CD4-positive, alpha-beta memory T cell (primary cell): Measurements from ENCODE around the gene LASP1. TPM values are rescaled to one million over a fixed set of nuclear protein-coding genes. Genes with fewer than 3 reads are reported as not detected.

ENCODE experiments used
- CTCF ChIA-PET: fragments of 350-600 bp; sonication (Branson Sonifier 250); formaldehyde crosslinking; loops from one replicate; lab custom pipeline; 2021; ENCODE audit warnings: inconsistent platforms; ENCODE audit not compliant: partially characterized antibody; lab: Charles Lee
- POLR2A ChIA-PET: fragments of 350-600 bp; sonication (Branson Sonifier 250); formaldehyde crosslinking; loops from one replicate; lab custom pipeline; 2021; ENCODE audit not compliant: partially characterized antibody; lab: Charles Lee
- DNase-seq, 5 donors: peaks; one replicate each; pipeline versions ENCODE4 v3.0.0 to v3.0.0-alpha.2; 2020 to 2022; ENCODE audit warnings: mixed read lengths in 1 of 5
- H3K27ac ChIP-seq: one replicate; pipeline ENCODE4 v1.7.0; 2013; ENCODE audit warnings: low read depth, low read length
- H3K27me3 ChIP-seq: 2 replicates; pipeline ENCODE4 v1.7.0; 2013; ENCODE audit warnings: mild to moderate bottlenecking, low read length, moderate library complexity; ENCODE audit not compliant: insufficient read depth
- H3K36me3 ChIP-seq: 2 replicates; pipeline ENCODE4 v1.7.0; 2013; ENCODE audit warnings: mild to moderate bottlenecking, low read length, moderate library complexity; ENCODE audit not compliant: insufficient read depth
- H3K4me1 ChIP-seq: 2 replicates; pipeline ENCODE4 v1.7.0; 2013; ENCODE audit warnings: mild to moderate bottlenecking, low read length, moderate library complexity; ENCODE audit not compliant: insufficient read depth
- H3K4me3 ChIP-seq, 2 donors: one replicate each; pipeline ENCODE4 v1.7.0; 2013; ENCODE audit warnings: low read length in 2 of 2, mild to moderate bottlenecking in 1 of 2
- H3K9me3 ChIP-seq, 2 donors: one replicate each; pipeline ENCODE4 v1.7.0; 2013; ENCODE audit warnings: low read length in 2 of 2, control low read depth in 1 of 2; ENCODE audit not compliant: control insufficient read depth in 1 of 2
- H3K27ac Mint-ChIP-seq, 7 donors: one replicate each; pipeline ENCODE4 v1.8.0; 2020 to 2021; ENCODE audit warnings: mixed read lengths in 7 of 7, mild to moderate bottlenecking in 6 of 7, inconsistent platforms in 3 of 7, moderate library complexity in 3 of 7
- H3K27me3 Mint-ChIP-seq, 2 donors: one replicate each; pipeline ENCODE4 v1.8.0; 2020 to 2021; ENCODE audit warnings: mixed read lengths in 2 of 2
- H3K36me3 Mint-ChIP-seq, 2 donors: one replicate each; pipeline ENCODE4 v1.8.0; 2020 to 2021; ENCODE audit warnings: mixed read lengths in 2 of 2, inconsistent platforms in 1 of 2, mild to moderate bottlenecking in 1 of 2
- H3K4me1 Mint-ChIP-seq, 4 donors: one replicate each; pipeline ENCODE4 v1.8.0; 2020 to 2021; ENCODE audit warnings: mixed read lengths in 4 of 4, mild to moderate bottlenecking in 1 of 4
- H3K4me3 Mint-ChIP-seq, 8 donors: one replicate each; pipeline ENCODE4 v1.8.0; 2020 to 2021; ENCODE audit warnings: mixed read lengths in 8 of 8, mild to moderate bottlenecking in 7 of 8, moderate library complexity in 6 of 8, inconsistent platforms in 3 of 8
- H3K9me3 Mint-ChIP-seq, 8 donors: one replicate each; pipeline ENCODE4 v1.8.0; 2020 to 2021; ENCODE audit warnings: mixed read lengths in 8 of 8, mild to moderate bottlenecking in 5 of 8, inconsistent platforms in 3 of 8, moderate library complexity in 1 of 8
- intact Hi-C: fragments of 100-400 bp; cut with micrococcal nuclease; formaldehyde crosslinking; loops from one replicate; pipeline ENCODE4 v1.15.1; 2023
- polyA plus RNA-seq, 2 donors: library from polyadenylated mRNA; unstranded; fragments of 300-500 nt; fragmentation: Illumina TruSeq; gene quantifications; one replicate each; pipeline ENCODE4 v1.2.3, GENCODE V29; 2021
- total RNA-seq, 2 experiments: library from RNA; stranded (reverse); gene quantifications; one replicate each; pipeline ENCODE4 v1.2.3, GENCODE V29; 2021

LASP1 gene
- total and polyA plus RNA-seq, 4 experiments from 2014 or later: 32.1 to 122 (median 92.9) TPM

GRCh38 chr17:38904892-38905291 is 35.0 kb downstream of the LASP1 start:
- ChIA-PET CTCF (no interaction called here), POLR2A (interaction anchor here (1.1 to 1.4 kb wide), 2 partner anchors 17 to 34 kb away, joined by 3 read pairs; no protein-coding TSS in a partner anchor)
- Histone ChIP-seq H3K4me1 (peaks cover 50% of the 10 kb centered on the region), H3K36me3 (peaks cover 33% of the 10 kb centered on the region), H3K27me3 (no peaks in the 10 kb centered on the region), H3K4me3 (no peak overlapping the region), H3K27ac (no peak overlapping the region), H3K9me3 (no peaks in the 10 kb centered on the region)
- H3K9me3 Mint-ChIP-seq: no peaks in the 10 kb centered on the region
- H3K27me3 Mint-ChIP-seq: no peaks in the 10 kb centered on the region
- peak overlapping the region in 3 of 7 donors; percentile 4 to 68 (median 24) for H3K27ac Mint-ChIP-seq
- intact Hi-C loops: no loop called here
- DNase-seq: no peak
- H3K36me3 Mint-ChIP-seq: peaks cover 23 to 41% of the 10 kb centered on the region in 2 donors
- no peak overlapping the region for H3K4me3 Mint-ChIP-seq
- peaks cover 18 to 65% (median 35%) of the 10 kb centered on the region in 4 donors for H3K4me1 Mint-ChIP-seq

GRCh38 chr17:38905375-38905774 is 35.5 kb downstream of the LASP1 start:
- Mint-ChIP-seq H3K9me3 (no peaks in the 10 kb centered on the region), H3K4me3 (no peak overlapping the region), H3K4me1 (peaks cover 17 to 67% (median 36%) of the 10 kb centered on the region in 4 donors), H3K27ac (peak overlapping the region in 2 of 7 donors; percentile 29), H3K27me3 (no peaks in the 10 kb centered on the region), H3K36me3 (peaks cover 23 to 44% of the 10 kb centered on the region in 2 donors)
- peaks cover 33% of the 10 kb centered on the region for H3K36me3 ChIP-seq
- no peak for DNase-seq
- intact Hi-C loops: no loop called here
- peaks cover 45% of the 10 kb centered on the region for H3K4me1 ChIP-seq
- no peak overlapping the region for H3K27ac ChIP-seq
- no peaks in the 10 kb centered on the region for H3K9me3 ChIP-seq
- H3K4me3 ChIP-seq: no peak overlapping the region
- POLR2A ChIA-PET: no interaction called here
- CTCF ChIA-PET: no interaction called here
- no peaks in the 10 kb centered on the region for H3K27me3 ChIP-seq

GRCh38 chr17:38906460-38907228 is 36.8 kb downstream of the LASP1 start:
- intact Hi-C loops: no loop called here
- ChIA-PET POLR2A (interaction anchor here (0.8 to 1.9 kb wide), 4 partner anchors 8 to 55 kb away, joined by 3 to 9 read pairs (median 4); partner anchors contain the start of gene LASP1), CTCF (interaction anchor here (0.6 to 2.1 kb wide), 5 partner anchors 18 to 338 kb away, joined by 3 to 11 read pairs (median 3); partner anchors contain the start of genes LASP1 and LASP1NB)
- H3K4me1 ChIP-seq: peaks cover 33% of the 10 kb centered on the region
- H3K27ac Mint-ChIP-seq: peak overlapping the region in 3 of 7 donors; percentile 23 to 68 (median 37)
- H3K27me3 ChIP-seq: no peaks in the 10 kb centered on the region
- H3K36me3 Mint-ChIP-seq: peaks cover 23 to 41% of the 10 kb centered on the region in 2 donors
- DNase-seq: no peak
- peaks cover 41% of the 10 kb centered on the region for H3K36me3 ChIP-seq
- H3K4me1 Mint-ChIP-seq: peaks cover 9 to 61% (median 29%) of the 10 kb centered on the region in 4 donors
- H3K4me3 Mint-ChIP-seq: no peak overlapping the region
- H3K27ac ChIP-seq: no peak overlapping the region
- H3K9me3 ChIP-seq: no peaks in the 10 kb centered on the region
- no peaks in the 10 kb centered on the region for H3K9me3 Mint-ChIP-seq
- no peak overlapping the region for H3K4me3 ChIP-seq
- H3K27me3 Mint-ChIP-seq: no peaks in the 10 kb centered on the region

- Mint-ChIP-seq H3K9me3 (no peaks in the 10 kb centered on the region), H3K4me1 (peaks cover 9 to 52% (median 30%) of the 10 kb centered on the region in 4 donors), H3K27me3 (no peaks in the 10 kb centered on the region), H3K36me3 (peaks cover 23 to 41% of the 10 kb centered on the region in 2 donors), H3K27ac (peak overlapping the region in 5 of 7 donors; percentile 11 to 89 (median 47)), H3K4me3 (no peak overlapping the region)
- no peak overlapping the region for H3K4me3 ChIP-seq
- peaks cover 46% of the 10 kb centered on the region for H3K36me3 ChIP-seq
- no peak for DNase-seq
- intact Hi-C loops: no loop called here
- CTCF ChIA-PET: interaction anchor here (2.1 kb wide), 1 partner anchor 39 kb away, joined by 11 read pairs; the partner anchor contains the start of gene LASP1
- no peaks in the 10 kb centered on the region for H3K27me3 ChIP-seq
- POLR2A ChIA-PET: interaction anchor here (0.8 to 1.9 kb wide), 3 partner anchors 10 to 38 kb away, joined by 3 to 9 read pairs (median 3); partner anchors contain the start of gene LASP1
- no peaks in the 10 kb centered on the region for H3K9me3 ChIP-seq
- H3K27ac ChIP-seq: no peak overlapping the region
- peaks cover 22% of the 10 kb centered on the region for H3K4me1 ChIP-seq
Observed at GRCh38 chr17:38907930-38908675, 38.2 kb downstream of the LASP1 start.

DNA sequence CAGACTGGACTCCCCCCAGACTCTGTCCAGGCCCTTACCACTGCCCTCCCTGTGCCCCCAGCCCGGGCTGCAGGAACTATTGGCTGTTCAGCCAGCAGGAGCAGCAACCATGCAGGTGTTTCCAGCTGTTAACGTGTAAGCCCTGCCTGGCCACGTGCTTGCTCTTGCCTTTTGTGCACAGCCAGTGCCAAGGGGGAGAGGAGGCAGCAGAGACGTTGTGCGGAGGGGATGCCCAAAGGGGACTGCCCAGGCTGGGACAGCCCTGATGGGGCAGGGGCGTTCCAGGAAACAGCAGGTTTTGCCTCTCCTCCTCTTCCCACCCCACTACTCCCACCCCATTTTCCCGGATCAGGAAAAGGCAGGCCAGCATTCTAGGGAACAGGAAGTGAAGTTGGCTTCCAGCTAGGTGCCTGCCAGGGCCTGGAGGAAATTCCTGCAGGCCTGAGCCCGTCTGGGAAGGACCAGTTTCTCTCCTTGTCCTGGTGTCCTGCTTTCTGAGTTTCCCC is 38.9 kb downstream of the LASP1 start:
- Histone ChIP-seq H3K36me3 (peaks cover 43% of the 10 kb centered on the region), H3K27me3 (no peaks in the 10 kb centered on the region), H3K4me3 (no peak overlapping the region), H3K27ac (no peak overlapping the region), H3K4me1 (peaks cover 17% of the 10 kb centered on the region), H3K9me3 (no peaks in the 10 kb centered on the region)
- Mint-ChIP-seq H3K27ac (peak overlapping the region in 3 of 7 donors; percentile 18 to 77 (median 51)), H3K9me3 (no peaks in the 10 kb centered on the region), H3K4me1 (peaks cover 9 to 46% (median 26%) of the 10 kb centered on the region in 4 donors), H3K36me3 (peaks cover 22 to 39% of the 10 kb centered on the region in 2 donors), H3K27me3 (no peaks in the 10 kb centered on the region), H3K4me3 (no peak overlapping the region)
- ChIA-PET CTCF (no interaction called here), POLR2A (interaction anchor here (1.1 kb wide), 1 partner anchor 13 kb away, joined by 3 read pairs; no protein-coding TSS in a partner anchor)
- intact Hi-C loops: no loop called here
- DNase-seq: no peak

DNA sequence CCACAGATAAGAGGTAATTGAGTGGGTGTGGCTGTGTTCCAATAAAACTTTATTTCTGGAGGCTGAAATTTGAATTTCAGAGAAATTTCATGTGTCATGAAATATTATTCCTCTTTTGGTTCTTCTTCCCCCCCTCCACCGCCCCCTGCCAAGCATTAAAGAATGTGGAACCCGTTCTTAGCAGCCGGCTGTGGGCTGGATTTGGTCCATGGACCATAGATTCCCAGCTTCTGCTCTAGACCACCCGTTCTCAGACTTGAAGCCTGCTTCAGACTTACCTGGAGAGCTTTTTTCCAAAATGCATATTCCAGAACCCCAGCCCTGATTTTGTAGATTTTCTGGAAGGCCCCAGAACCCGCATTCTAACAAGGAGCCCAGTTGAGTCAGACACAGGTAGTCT is 40.5 kb downstream of the LASP1 start:
- Histone ChIP-seq H3K36me3 (peaks cover 54% of the 10 kb centered on the region), H3K27ac (no peak overlapping the region), H3K4me3 (no peak overlapping the region), H3K9me3 (no peaks in the 10 kb centered on the region), H3K27me3 (no peaks in the 10 kb centered on the region), H3K4me1 (peaks cover 17% of the 10 kb centered on the region)
- intact Hi-C loops: no loop called here
- Mint-ChIP-seq H3K27me3 (no peaks in the 10 kb centered on the region), H3K36me3 (peaks cover 17 to 42% of the 10 kb centered on the region in 2 donors), H3K9me3 (no peaks in the 10 kb centered on the region), H3K27ac (peak overlapping the region in 3 of 7 donors; percentile 36 to 72 (median 59)), H3K4me3 (no peak overlapping the region), H3K4me1 (peaks cover 9 to 44% (median 27%) of the 10 kb centered on the region in 4 donors)
- DNase-seq: no peak
- ChIA-PET POLR2A (interaction anchor here (0.9 to 1.3 kb wide), 3 partner anchors 12 to 39 kb away, joined by 3 read pairs; no protein-coding TSS in a partner anchor), CTCF (no interaction called here)
